GM12873 (cell line): ENCODE data around the gene BAZ1A.

Experiments used
- TF ChIP-seq, protein P1 (sequence below): IDR thresholded peaks from 2 replicates; pipeline ENCODE4 v1.5.1; 2012; ENCODE audit warnings: low read depth, mild to moderate bottlenecking, moderate library complexity, low read length, control low read depth; ENCODE audit not compliant: insufficient read depth; ENCODE audit errors: missing control alignments

The BAZ1A gene

DNA sequence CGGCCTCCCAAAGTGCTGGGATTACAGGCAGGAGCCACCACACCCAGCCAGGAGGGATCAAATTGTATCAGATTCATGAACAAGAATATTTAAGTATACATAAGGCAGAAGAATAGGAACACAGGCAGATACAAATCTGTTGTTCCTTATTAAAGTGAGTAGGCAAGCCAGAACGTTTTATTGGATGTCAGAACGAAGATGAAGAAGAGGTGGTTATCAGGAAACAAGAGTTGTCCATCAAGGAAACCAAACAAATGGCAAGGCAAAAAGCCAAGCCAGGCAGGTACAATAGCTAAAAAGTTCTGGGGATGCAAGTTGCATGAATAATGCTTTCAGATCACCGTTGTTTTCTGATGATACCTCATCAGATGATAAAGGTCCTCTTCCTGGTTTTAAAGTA lies 31.1 kb upstream of the BAZ1A start:
- TF ChIP-seq, protein P1, sequence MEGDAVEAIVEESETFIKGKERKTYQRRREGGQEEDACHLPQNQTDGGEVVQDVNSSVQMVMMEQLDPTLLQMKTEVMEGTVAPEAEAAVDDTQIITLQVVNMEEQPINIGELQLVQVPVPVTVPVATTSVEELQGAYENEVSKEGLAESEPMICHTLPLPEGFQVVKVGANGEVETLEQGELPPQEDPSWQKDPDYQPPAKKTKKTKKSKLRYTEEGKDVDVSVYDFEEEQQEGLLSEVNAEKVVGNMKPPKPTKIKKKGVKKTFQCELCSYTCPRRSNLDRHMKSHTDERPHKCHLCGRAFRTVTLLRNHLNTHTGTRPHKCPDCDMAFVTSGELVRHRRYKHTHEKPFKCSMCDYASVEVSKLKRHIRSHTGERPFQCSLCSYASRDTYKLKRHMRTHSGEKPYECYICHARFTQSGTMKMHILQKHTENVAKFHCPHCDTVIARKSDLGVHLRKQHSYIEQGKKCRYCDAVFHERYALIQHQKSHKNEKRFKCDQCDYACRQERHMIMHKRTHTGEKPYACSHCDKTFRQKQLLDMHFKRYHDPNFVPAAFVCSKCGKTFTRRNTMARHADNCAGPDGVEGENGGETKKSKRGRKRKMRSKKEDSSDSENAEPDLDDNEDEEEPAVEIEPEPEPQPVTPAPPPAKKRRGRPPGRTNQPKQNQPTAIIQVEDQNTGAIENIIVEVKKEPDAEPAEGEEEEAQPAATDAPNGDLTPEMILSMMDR, result no peak

DNA sequence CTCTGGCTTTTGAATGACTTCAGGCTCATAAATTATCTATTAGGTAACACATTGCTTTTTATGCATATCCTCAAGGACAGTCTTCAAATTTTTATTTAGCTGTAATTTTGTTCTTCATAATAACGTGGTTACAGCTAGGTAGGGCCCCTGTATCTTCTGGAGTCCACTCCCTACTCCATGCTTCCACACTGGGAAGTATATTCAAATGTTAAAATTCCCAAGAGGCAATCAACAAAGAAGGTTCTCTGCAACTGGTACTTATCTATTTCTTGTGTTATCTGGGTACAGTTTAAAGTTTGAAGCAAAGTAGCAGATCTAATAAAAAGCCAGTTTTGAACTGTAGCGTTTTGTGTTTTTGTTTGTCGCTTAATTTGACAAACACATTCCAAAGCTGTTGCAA lies 20.1 kb upstream of the BAZ1A start:
- TF ChIP-seq, protein P1, result no peak

DNA sequence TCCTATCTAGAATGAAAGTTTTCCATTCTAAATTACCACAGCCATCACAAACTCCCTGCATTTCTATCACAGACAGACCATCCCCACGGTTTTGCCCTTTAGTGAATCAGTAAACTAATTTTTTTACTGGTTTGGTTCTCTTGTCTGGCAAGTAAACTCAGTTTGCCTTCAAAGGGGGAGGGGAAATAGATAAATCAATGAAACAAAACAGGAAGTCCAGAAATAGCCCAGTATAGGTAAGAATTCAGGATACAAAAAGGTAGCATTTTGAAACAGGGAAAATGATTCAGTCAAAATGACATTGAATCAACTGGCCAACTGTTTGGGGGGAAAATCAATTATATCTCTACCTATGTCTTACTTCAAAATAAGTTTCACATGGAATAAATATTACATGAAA lies 15.8 kb upstream of the BAZ1A start:
- TF ChIP-seq, protein P1, result no peak

DNA sequence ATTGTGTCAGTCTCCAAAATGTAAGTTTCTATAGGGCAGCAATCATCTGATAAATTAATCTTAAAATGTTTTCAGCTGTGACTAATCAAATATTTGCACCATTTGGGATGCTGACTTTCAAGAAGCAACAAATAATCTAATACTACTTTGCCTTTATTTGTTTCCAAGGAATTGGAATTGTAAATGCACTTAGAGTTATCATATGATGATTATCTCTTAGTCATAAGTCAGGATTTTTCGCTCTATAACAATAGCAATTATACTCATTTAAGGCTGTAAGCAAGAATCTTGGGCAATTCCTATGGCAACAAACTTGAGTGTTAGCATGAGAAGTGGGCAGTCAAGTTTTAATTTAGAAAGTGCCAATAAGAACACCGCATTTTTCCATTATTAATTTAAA lies 13.0 kb upstream of the BAZ1A start:
- TF ChIP-seq, protein P1, result no peak

DNA sequence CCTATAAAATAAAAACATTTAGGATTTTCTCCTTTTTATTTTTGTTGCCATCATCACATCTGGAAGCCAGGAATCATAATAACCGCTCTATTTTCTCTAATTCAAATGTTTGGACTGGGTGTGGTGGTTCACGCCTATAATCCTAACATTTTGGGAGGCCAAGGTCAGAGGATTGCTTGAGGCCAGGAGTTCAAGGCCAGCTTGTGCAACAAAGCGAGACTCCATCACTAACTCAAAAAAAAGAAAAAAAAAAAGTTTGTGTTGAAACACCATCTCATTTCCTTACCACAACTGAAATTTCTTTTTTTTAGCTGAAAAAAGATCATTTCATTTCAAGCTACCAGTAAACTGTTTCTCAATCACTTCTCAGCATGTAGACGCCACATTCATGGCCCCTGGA lies 8.8 kb upstream of the BAZ1A start:
- TF ChIP-seq, protein P1, result no peak

DNA sequence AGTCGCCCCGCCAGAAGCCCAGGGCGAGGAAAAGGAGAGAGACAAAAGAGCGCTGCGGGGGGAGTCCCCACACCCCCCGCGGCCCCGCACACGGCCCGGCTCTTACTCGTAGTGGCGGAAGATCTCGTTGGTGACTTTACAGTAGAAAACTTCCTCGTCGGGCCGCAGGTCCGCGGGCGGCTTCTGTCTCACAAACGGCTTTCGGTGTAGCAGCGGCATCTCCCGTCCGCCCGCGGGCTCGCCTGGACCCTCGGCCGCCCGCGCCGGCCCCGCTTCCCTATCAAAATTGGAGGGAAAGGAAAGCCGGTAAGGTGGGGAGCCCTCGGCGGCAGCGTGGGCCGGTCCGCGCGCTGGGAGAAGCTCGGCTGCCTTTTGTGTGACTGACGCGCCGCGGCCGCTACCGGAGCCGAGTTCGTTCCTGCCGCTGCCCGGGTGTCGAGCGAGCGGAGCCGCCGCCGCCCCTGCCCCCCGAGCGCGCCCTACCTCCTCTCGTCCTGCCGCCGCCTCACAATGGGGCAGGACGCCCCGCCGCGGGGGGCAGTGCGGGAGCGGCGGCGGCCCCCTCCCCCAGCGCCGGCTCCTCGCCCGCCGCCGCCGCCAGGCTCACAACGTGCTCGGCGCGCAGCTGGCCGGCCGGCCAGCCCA lies 652 bp downstream of the BAZ1A start:
- TF ChIP-seq, protein P1, result no peak

DNA sequence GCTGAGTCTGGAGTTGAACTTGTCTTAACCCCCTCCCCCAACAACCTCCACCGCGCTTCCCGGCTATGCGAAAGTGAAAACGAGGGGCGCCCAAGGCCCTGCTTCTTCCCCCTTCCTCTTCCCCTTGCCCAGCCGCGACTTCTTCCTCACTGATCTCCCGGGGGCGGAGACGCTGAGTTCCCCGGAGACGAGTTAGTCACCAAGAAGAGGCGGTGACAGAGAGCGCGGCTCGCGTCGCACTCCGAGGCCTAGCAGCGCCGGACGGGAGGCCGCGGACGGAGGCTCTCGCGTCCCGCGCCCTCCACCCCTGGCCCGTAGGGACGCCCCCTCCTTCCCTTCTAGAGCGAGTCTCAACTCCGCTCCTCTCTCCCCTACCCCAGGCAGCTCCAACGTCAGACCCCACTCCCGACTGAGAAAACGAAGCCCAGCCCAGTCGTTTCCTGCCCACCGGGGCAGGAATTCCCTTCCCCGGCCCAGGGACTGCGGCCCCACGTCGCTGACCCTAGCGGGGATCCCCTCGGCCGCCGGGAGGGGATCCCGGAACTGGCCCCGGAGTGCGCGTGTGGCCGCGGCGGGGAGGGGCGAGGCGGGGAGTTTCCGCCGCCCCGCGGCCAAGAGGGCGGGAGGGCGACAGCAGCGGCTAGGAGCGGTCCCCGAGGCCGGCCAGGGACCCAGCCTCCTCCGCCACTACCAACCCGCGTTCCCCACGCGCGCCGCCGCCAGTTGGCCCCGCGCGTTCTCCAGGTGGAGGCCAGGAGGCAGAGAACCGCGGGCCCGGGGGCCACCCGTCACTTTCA lies 1.4 kb downstream of the BAZ1A start:
- TF ChIP-seq, protein P1, result no peak
